Left lobe of liver (tissue), 2 donors: ENCODE data around the gene ATP2B2. TPM values are rescaled to one million over a fixed set of nuclear protein-coding genes. Genes with fewer than 3 reads are reported as not detected.

ENCODE experiments used
- ATAC-seq: fragments of 200-7000 bp; cut with Tn5 transposase; one replicate; pipeline ENCODE4 v1.9.1; 2020; ENCODE audit warnings: mild to moderate bottlenecking, moderate library complexity
- DNase-seq: peaks from one replicate; pipeline ENCODE4 v3.0.0-alpha.2; 2020; ENCODE audit warnings: low spot score
- total RNA-seq: library from RNA; stranded (reverse); gene quantifications from one replicate; pipeline ENCODE4 v1.2.1, GENCODE V29; 2021
- donor health status: DM: no; HTN: no; CAD: no; lungs with moderate emphysema.
- donor health status: DM: no; HTN: yes; CAD: no.

The ATP2B2 gene
- total RNA-seq, 1 donor from 2014 or later = 37.9 TPM

DNA sequence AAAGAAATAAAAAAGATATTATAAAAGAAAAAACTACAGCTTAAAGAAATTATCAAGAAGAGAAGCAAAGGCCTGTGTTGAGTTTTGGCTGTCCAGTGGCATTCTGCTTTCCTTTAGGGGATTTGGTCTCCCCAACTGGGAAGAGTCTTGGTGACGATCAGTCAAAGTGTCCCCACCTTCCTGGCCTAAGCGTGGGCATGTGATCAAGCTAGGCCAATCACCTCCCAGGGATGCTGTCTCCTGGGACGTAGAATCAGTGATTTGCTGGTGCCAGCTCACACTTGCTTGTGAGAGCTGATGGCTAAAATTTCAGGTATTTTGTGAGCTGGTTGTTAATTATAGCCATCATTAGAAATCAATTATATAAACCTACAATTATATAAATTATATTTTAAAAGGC, 69.5 kb downstream of the ATP2B2 start:
- no peak for DNase-seq
- ATAC-seq = no peak

DNA sequence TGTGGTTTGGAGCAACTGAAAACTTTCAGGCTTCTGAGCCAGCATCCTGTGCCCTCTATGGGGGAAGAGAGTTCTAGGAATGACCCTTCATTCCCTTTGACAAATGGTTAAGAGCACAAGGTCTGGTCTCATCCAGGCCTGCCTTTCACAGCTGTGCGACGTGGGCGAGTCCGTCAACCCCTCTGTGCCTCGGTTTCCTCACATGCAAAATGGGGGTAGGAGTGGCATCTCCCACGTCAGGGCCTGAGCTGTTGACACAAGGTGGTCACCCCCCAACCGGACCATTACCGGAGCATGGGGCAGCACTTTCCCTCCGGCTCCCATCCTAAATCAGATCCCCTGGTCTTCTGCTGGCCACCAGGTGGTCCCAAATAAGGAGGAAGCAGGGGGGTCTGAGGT, 70.4 kb downstream of the ATP2B2 start:
- ATAC-seq (no peak), DNase-seq (no peak)

DNA sequence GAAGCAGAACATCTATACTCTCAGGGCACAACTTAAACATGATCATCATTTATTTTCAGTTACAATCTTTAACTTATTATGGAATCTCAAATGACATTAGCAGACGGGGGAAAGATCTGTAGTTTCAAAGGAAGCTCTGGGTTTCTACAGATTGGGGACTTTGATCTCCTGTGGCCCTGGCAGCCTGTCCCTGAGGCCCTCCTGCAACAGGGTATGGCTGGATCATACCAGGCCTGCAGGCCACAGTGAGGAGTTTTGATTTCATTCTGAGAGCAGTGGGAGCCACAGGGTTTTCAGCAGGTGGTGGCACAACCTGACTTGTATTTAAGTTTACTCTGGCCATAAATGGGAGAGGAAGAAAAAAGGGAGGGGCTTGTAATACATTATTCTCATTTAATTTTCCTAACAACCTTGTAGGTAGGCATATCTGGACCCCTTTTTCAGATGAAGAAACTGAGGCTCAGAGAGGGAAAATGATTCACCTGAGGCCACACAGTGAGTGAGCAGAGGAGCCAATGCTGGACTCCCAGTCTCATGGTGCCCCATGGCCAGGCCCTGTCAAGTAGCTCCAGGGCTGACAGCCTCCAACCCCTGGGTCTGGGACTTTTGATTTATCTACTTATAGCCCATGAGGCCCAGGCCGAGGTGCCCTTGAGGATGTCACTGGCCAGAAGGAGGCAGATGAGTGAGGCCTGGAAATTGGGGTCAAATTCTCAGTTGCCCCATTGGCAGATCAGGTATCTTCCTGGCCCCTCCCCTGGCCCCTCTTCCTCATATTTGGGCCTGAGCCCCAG, 71.0 kb downstream of the ATP2B2 start:
- DNase-seq (no peak), ATAC-seq (peak; percentile 40)

DNA sequence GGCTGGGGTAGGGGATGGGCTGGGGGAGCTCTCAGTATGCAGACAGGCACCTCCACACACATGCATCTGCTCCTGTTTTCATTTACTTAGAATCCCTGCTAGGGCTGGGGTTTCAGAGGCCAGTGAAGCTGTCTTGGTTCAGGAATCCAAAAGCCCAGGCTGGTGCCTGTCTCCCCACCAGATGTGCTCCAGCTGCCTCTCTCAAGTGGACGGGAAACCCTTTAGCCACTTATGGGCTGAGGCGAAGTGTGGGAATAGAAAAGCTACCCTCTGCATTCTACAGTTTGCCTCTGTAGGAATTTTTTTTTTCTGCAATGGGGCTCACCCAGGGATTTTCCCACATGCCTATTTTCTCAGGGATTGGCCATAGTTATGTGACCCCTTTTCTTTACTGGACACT, 72.5 kb downstream of the ATP2B2 start:
- no peak for ATAC-seq
- DNase-seq = no peak

DNA sequence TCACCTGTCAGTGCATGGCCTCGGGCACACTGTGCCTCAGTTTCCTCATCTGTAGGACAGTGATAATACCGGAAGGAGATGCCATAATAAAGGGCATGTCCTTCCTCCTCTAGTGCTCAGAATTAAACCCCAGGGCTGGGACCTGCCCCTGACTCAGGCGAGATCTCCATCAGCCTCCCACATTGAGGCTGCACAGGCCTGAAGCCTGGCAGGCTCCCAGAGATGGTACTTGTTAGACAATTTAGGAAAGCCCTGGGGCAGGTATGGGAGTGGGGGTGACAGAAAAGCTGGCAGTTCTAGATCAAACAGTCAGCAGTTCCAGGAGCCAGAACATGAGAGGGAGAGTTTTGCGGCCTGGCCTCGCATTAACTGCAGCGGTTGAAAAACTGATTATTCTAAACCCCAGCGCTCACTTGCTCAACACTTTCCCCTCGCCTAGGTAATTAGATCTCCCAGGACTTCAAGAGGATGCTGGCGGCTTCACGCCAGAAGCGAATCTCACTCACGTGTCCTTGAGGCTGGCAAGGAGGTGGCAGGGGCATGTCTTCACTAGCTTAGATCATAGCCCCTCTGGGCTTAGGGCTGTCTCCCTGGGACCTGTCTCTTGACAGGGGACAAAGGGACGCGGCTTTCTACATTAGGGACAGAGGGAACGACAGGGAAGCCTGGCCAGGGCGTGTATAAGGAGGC, 73.1 kb downstream of the ATP2B2 start:
- DNase-seq (no peak), ATAC-seq (peak; percentile 42)

DNA sequence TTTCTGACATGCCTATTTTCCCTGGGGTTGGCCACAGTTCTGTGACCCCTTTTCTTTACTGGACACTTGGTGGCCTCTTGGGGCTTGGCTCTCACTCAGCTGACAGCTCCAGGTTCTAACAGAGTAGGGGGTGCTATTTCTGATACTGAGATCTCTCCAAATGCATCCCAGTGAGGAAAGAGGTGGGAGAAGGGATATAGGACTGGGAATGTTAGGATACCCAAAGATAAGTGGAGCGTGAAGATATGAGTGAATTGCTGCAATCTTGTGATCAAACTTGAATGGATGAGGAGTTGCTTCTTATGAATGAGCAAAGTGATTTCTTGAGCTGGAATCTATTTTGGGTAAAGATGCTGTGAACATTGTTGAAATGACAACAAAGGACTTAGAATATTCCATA, 74.6 kb downstream of the ATP2B2 start:
- DNase-seq = no peak
- ATAC-seq = no peak

DNA sequence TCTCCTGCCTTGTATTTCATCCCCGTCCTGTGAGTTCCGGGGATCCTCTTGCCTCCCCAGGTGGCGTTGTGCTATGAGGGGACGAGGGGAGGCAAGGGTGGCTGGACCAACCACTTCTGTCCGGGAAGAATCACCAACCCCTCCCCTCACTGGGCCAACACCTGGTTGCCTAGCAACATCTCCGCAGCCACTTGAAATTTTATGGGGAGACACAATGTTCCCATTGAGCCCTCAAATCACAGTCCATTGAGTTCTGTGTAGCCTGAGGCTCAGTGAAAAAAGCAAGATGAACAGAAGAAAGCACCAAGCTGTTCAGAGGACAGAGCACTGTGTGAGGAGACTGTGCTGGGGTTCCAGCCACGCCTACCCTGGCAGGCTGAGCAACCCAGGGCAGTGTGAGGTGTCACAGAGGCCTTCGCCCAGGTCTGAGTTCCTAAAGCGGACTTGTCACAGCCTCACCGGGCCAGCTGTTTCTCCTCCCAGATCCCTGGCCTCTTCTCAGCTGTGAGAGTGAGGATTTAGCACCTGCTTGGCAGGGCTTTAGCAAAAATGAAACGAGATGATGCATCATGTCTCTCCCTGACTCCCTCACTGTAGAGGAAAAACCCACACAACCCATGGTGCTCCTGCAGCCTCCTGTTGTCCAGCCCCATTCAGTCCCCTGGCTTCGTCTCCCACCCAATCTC, 76.8 kb downstream of the ATP2B2 start:
- ATAC-seq (no peak), DNase-seq (no peak)

DNA sequence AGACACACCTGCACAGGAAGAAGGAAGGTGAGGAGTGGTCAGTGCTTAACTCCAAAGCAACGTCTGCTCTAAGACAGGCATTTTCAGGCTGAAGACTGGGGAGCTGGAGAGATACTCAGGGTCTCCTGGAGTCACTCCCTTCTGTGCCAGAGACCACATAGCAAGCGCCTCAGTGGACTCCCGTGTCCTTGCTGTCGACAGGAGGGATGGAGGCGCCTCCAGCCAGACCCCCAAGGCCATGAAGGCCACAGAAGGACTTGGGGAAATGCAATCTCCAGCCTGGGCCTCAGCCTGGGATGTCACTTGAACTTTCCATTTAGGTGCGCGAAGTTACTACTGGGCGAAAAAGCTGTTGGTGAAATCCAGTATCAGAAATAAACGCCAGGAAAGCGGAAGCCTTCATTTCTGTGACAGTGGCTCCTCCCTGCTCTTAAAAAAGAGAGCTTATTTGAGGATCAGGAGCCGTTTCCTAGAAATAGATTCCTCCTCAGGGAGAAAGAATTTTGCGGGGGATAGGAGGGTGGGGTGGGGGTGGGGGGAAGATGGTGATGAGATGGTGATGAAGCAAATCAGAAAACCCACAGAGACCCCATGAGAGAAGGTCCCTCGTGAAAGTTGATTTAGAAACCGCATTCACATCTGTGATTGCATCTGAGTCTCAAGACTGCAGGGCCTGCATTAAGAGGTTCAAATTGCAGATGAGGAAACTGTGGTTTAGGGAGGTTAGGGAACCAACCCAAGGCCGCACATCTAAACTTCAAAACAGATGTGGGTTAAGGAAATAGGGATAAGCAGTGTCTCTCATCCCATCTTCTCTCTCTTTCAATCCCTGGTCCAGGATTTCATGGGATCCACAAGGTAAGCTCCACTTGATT, 78.8 kb downstream of the ATP2B2 start:
- ATAC-seq (no peak), DNase-seq (no peak)

DNA sequence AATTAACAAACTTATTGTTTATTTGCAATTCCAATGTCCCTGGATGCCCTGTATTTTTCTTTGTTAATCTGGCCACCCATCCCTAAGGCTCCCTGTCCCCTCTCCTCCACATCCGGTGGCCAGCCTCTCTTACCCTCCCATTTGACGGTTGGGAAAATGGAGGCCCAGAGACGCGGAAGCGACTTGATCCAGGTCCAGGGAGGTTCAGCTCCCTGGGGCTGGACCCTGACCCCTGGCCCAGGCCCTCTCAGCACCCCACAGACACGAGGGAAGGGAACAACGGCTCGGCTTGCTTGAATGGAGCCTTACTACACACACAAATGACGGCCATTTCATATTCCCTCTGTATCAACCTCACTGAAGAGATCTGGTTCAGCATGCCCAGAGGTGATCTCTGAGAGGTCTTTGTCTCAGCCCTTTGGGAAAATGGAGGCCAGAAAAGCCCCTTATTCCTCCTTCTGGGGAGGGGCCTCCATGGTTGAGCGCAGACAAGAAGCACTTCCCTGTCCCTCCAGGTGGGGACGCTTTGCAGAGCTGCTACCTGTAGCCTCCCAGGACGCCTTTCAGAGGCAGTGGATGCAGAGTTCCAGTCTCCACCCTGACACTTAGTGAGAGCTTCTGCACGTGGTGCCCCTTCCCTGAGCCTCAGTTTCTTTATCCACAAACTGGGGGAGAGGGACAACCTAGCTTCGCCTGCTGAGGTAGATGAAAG, 82.1 kb downstream of the ATP2B2 start:
- no peak for ATAC-seq
- no peak for DNase-seq

DNA sequence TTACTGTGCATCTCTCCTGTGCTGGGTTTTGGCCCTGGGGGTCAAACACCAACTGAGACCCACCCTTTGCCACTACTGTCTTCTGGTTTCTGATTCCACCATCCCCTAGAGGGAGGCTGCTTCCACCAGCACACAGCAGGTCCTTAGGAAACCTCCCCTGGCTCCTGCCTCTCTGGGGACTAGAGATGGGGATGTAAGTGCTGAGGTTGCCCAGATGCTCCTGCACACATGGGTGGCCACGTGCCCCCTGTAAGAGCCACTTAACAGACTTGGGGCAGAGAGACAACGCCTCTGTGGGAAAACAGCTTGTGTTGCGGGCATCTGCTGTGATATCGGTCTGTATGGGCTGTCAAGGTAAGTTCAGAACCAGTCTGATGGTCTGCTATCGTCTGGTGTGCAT, 83.4 kb downstream of the ATP2B2 start:
- DNase-seq = no peak
- ATAC-seq = no peak

DNA sequence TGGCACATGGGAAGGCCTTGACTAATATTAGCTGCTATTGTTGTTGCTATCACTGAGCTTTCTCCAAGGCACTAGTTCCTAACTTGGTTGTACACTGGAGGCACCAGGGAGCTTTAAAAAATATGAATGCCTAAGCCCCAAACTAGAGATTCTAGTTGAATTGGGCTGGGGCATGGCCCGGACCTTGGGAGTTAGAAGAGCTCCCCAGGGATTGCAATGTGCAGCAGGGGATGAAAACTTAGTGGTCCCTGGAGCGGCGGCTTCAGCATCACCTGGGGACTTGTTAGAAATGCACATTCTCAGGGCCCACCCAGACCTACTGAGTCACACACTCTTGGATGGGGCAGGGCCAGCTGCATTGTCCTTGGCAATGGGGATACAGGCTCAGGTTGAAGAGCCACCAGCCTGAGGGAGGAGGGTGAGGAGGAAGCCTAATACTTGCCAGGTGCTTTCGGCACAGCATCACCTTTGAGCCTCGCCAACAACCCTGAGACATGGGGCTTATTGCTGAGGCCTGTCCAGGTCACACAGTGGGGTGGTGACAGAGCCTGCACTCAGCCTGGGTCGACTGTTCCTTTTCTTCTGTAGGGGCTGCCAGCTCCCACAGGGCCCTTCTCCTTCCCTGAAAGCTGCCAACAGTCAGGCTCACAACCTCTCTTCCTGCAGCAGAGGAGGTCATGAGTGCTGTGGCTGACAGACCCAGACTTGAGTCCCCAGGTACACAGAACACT, 84.5 kb downstream of the ATP2B2 start:
- DNase-seq (no peak), ATAC-seq (no peak)

DNA sequence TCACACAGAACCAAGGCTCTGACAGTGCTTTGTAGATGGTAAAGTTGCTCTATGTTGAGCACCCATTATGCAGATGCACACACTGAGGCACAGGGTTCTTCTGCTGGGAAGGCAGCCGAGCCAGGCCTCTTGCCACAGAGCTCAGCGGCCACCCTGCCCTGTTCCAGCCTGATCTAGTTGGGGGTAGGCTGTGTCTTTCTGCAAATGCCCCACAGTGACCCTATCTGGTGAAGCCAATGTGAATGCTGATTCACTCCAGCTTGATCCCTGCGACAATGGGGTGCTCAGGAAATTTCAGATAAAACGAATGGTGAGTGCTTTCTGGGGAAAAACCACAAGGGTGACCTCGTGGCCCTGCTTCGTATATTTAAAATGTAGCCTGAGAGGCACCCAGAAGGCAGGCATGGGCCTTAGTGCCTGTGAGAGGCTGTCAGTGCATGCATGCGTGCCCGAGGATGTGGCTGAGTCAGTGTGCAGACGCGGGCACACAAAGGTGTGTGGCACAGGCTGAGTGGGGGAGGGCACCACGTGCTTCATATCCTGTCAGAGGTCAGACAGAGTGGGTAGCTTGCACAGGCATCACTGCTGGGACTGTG, 85.7 kb downstream of the ATP2B2 start:
- DNase-seq (no peak), ATAC-seq (no peak)

DNA sequence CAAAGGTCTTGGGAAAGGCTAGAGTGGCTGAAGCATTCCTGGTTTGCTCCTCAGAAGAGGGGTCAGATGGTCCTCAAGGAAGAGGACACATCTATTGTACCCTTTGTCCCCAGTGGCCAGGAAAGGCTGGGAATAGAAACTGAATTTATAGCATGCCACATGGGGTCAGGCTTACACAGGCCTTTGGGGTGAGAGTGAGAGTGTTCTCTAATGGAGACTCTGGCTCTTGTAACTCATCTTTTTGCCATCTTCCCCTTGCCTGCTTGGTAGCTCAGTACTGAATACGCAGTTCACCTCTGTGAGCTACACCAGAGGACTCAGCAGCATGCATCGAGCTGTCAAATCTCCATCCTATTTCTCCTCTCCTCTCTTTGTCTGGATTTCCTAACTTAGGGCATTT, 87.5 kb downstream of the ATP2B2 start:
- ATAC-seq = peak; percentile 60

DNA sequence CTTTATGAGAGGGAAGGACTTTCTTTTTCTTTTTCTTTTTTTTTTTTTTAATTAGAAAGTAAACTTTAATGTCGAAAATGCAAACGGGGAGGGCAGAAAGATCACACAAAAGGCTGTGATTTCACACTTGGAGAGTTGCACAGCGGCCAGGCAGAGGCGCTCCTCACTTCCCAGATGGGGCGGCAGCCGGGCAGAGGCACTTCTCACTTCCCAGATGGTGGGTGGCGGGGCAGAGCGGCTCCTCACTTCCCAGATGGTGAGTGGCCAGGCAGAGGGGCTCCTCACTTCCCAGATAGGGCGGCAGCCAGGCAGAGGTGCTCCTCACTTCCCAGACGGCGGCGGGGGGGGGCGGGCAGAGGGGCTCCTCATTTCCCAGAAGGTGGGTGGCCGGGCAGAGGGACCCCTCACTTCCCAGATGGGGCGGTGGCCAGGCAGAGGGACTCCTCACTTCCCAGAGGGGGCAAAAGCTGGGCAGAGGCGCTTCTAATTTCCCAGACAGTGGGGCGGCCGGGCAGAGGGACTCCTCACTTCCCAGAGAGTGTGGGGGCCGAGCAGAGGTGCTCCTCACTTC, 88.6 kb downstream of the ATP2B2 start:
- no peak for DNase-seq
- ATAC-seq = no peak

More for the DNA sequence above, 87.5 kb downstream of the ATP2B2 start:
- DNase-seq = no peak

DNA sequence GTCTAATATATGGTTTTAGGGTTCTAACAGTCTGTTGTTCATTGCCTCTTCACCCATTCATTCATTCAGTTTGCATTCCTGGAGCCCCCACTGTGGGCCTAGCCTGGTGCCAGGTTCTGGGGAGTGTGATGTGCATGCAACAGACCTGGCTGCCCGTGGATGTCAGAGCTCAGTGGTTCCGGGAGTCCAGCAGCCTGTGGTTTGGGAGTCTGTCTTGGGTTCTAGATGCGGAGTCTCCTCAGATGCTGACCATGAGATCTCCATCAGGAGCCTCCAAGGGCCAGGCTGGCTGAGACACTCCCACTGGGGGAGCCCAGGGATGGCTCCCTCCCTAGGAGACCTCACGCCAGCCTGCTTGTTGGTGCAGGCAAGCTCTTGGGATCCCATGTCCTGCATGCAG, 92.3 kb downstream of the ATP2B2 start:
- DNase-seq = no peak

DNA sequence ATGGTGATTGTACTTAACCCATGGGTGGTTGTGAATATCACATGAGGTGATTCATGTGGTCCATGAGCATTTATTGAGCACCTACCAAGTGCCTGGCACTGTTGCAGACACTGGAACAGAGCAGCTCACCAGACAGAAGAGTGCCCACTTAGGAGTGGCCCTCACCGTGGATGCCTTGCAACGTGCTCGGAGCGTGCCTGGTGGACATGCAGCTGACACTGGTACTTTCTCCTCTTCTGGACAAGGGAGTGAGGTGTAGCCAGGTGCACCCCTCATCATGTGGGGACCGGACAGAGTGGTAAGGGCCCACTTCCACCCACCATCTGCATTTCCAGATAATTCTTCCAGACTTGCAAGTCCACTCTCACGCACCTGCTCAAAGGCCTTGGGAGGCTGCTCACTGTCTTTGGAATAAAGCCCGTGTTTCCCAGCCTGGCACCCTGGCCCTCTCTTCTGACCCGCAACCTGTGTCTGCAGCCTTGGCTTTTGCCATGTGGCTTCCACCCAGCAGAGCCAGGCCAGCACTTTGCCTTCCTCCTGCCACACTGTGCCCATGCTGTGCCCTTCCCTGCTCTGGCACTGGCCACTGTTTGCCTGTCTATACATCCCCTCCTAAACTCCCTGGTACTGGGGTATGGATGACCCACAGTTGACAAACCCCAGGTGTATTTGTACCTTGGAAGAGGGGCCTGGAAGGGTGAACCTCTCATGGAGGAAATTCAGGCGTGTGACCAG, 93.6 kb downstream of the ATP2B2 start:
- peak; percentile 77 for ATAC-seq
- DNase-seq = peak; percentile 50

More for the DNA sequence above, 92.3 kb downstream of the ATP2B2 start:
- ATAC-seq = no peak

DNA sequence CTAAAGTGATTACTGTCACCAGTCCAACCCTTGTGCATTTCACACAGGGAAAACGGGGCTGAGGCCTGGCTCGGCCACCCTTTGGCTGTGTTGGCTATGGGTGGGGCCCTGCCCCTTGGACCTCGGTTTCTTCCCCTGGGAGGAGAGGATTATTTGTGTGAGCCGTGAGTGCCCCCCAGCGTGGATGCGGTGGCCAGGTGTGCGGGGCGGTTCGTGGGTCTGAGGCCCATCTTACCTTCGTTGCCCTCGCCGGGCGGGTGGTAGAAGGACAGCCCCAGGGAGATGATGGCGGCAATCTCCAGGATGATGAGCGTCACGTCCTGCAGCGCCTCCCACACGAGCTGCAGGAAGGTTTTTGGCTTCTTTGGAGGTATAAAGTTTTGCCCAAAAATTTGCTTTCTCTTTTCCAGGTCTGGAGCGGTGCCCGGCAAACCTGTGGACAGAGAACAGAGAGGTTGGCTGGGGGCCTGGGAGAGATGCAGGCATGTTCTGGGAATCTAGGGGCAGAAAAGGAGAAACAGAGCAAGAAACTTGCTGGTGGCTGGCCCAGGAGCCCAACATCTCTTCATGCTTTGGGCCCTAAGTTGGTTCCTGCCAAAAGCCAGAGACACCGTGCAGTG, 94.9 kb downstream of the ATP2B2 start:
- DNase-seq (no peak), ATAC-seq (peak; percentile 24)

DNA sequence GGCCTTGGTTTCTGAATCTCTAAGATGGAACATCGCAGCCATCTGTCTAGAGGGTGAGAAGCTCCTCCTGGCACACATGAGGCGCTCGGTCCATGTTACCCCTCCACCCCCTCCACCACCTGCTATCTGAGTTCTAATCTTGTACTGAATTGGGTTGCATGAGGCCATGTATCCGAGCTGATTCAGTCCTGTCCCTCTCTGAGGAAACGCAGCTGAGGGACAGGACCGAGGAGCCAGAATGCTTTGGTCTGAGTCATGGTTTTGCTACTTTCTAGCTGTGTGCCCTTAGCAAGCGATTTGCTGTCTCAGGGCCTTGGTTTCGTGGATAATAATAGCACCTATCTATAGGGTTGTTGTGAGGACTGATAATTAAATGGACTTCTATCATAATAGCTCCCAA, 96.7 kb downstream of the ATP2B2 start:
- no peak for DNase-seq
- ATAC-seq = no peak
